Esophagus squamous epithelium (tissue), 5 donors: ENCODE results near the gene GPC6. TPM values are rescaled to one million over a fixed set of nuclear protein-coding genes. Genes with fewer than 3 reads are reported as not detected.

ENCODE experiments used
- DNase-seq: peaks from one replicate; lab custom pipeline; 2025; lab: John Stamatoyannopoulos, UW
- H3K27ac ChIP-seq, 4 donors: fragments of 200-600 bp; sonication (generic); one replicate each; pipeline ENCODE4 v1.5.1; 2016 to 2019; ENCODE audit warnings: mild to moderate bottlenecking in 1 of 4
- H3K27me3 ChIP-seq, 4 donors: fragments of 200-600 bp; sonication (generic); 1 replicate in 3 of 4; 2 replicates in 1 of 4; pipeline versions ENCODE4 v1.5.1 to v1.6.0; 2017 to 2021; ENCODE audit warnings: antibody characterized with exemption in 1 of 4
- H3K36me3 ChIP-seq, 3 donors: fragments of 200-600 bp; sonication (generic); one replicate each; pipeline ENCODE4 v1.5.1; 2016 to 2019
- H3K4me1 ChIP-seq, 3 donors: fragments of 200-600 bp; sonication (generic); one replicate each; pipeline ENCODE4 v1.5.1; 2017 to 2019
- H3K4me3 ChIP-seq, 4 donors: fragments of 200-600 bp; sonication (generic); 1 replicate in 3 of 4; 2 replicates in 1 of 4; pipeline ENCODE4 v1.5.1; 2016 to 2019; ENCODE audit warnings: mild to moderate bottlenecking in 2 of 4, moderate library complexity in 1 of 4
- H3K9me3 ChIP-seq, 3 donors: fragments of 200-600 bp; sonication (generic); one replicate each; pipeline ENCODE4 v1.5.1; 2016 to 2019
- CTCF ChIP-seq, 6 experiments: fragments of 450-650 bp in 4 of 6; fragments of 200-600 bp in 2 of 6; sonication (generic) in 2 of 6; IDR thresholded peaks; one replicate each; pipeline ENCODE4 v1.5.1; 2016 to 2019; ENCODE audit warnings: antibody characterized with exemption in 6 of 6, mild to moderate bottlenecking in 4 of 6, moderate library complexity in 4 of 6
- POLR2A ChIP-seq, 4 donors: fragments of 450-650 bp; IDR thresholded peaks; one replicate each; pipeline ENCODE4 v1.6.1; 2017; ENCODE audit warnings: antibody characterized with exemption in 4 of 4, mild to moderate bottlenecking in 4 of 4, moderate library complexity in 3 of 4
- WGBS, 2 donors: methylation state at CpG; one replicate each; pipeline ENCODE4 v1.1.5; 2018; 5-methylcytosine and 5-hydroxymethylcytosine counted together
- intact Hi-C: fragments of 100-400 bp; cut with DNase I; formaldehyde crosslinking; loops from one replicate; pipeline ENCODE4 v1.15.0; 2022
- total RNA-seq, 4 donors: library from RNA; depleted of rRNA; stranded (reverse); fragments of >200 nt; gene quantifications; one replicate each; pipeline ENCODE4 v1.1.0, GENCODE V29; 2016
- donor health status: DM: yes; HTN: yes; CAD: no.

The GPC6 gene
- total RNA-seq, 4 donors from 2014 or later = 0.57 to 8.6 (median 2.6) TPM

- H3K36me3 ChIP-seq = no peaks in the 10 kb centered on the region
- WGBS, 2 donors = 47 to 53% methylated on average over 4 of the region's 4 CpGs
- H3K9me3 ChIP-seq = no peaks in the 10 kb centered on the region
- no peak overlapping the region for H3K27ac ChIP-seq
- intact Hi-C loops = no loop called here
- TF ChIP-seq POLR2A (IDR thresholded peaks at IDR 0.05) (no peak), CTCF (IDR thresholded peaks at IDR 0.05) (no peak)
- no peaks in the 10 kb centered on the region for H3K4me1 ChIP-seq
- H3K4me3 ChIP-seq = no peak overlapping the region
- DNase-seq = no peak
- no peaks in the 10 kb centered on the region for H3K27me3 ChIP-seq
Measured at GRCh38 chr13:94122300-94122915, 895.8 kb downstream of the GPC6 start.

- Histone ChIP-seq H3K4me3 (no peak overlapping the region), H3K27ac (no peak overlapping the region), H3K9me3 (no peaks in the 10 kb centered on the region), H3K36me3 (no peaks in the 10 kb centered on the region), H3K27me3 (no peaks in the 10 kb centered on the region), H3K4me1 (no peaks in the 10 kb centered on the region)
- 68 to 100% methylated on average over 1 of the region's 1 CpG for WGBS, 2 donors
- no peak for DNase-seq
- TF ChIP-seq POLR2A (IDR thresholded peaks at IDR 0.05) (no peak), CTCF (IDR thresholded peaks at IDR 0.05) (no peak)
- intact Hi-C loops = no loop called here
Measured at GRCh38 chr13:94123557-94123956, 897.0 kb downstream of the GPC6 start.

- TF ChIP-seq POLR2A (IDR thresholded peaks at IDR 0.05) (no peak), CTCF (IDR thresholded peaks at IDR 0.05) (no peak)
- Histone ChIP-seq H3K4me3 (no peak overlapping the region), H3K4me1 (no peaks in the 10 kb centered on the region), H3K27ac (no peak overlapping the region), H3K36me3 (no peaks in the 10 kb centered on the region), H3K27me3 (no peaks in the 10 kb centered on the region), H3K9me3 (no peaks in the 10 kb centered on the region)
- intact Hi-C loops = no loop called here
- no peak for DNase-seq
- 47 to 57% methylated on average over 3 to 4 of the region's 4 CpGs for WGBS, 2 donors
Measured at GRCh38 chr13:94128430-94128829, 901.8 kb downstream of the GPC6 start.

GRCh38 chr13:94129490-94129894 is 902.9 kb downstream of the GPC6 start:
- 72 to 79% methylated on average over 2 of the region's 2 CpGs for WGBS, 2 donors
- DNase-seq = no peak

GRCh38 chr13:94138831-94139230 is 912.2 kb downstream of the GPC6 start:
- 79 to 83% methylated on average over 4 of the region's 4 CpGs for WGBS, 2 donors
- Histone ChIP-seq H3K27me3 (no peaks in the 10 kb centered on the region), H3K4me3 (no peak overlapping the region), H3K4me1 (no peaks in the 10 kb centered on the region), H3K9me3 (no peaks in the 10 kb centered on the region), H3K36me3 (no peaks in the 10 kb centered on the region), H3K27ac (no peak overlapping the region)
- intact Hi-C loops = no loop called here
- no peak for TF ChIP-seq CTCF (IDR thresholded peaks at IDR 0.05)
- no peak for TF ChIP-seq POLR2A (IDR thresholded peaks at IDR 0.05)
- DNase-seq = no peak

More at GRCh38 chr13:94129490-94129894, 902.9 kb downstream of the GPC6 start:
- Histone ChIP-seq H3K27ac (no peak overlapping the region), H3K36me3 (no peaks in the 10 kb centered on the region), H3K9me3 (no peaks in the 10 kb centered on the region), H3K4me1 (no peaks in the 10 kb centered on the region), H3K27me3 (no peaks in the 10 kb centered on the region), H3K4me3 (no peak overlapping the region)
- intact Hi-C loops = no loop called here
- no peak for TF ChIP-seq CTCF (IDR thresholded peaks at IDR 0.05)
- TF ChIP-seq POLR2A (IDR thresholded peaks at IDR 0.05) = no peak
